Measurements from ENCODE around the gene TRPC3.

The TRPC3 gene

GRCh38 chr4:121973816-121974215 is 22.0 kb upstream of the TRPC3 start:
- TF ChIP-seq POLR2AphosphoS5 (IDR thresholded peaks at IDR 0.05; ENCODE audit: low read depth) (no peak), REST (IDR thresholded peaks at IDR 0.05; ENCODE audit: insufficient replicate concordance, low read depth) (no peak), GABPA (IDR thresholded peaks at IDR 0.05; ENCODE audit: low read depth) (no peak), SPI1 (IDR thresholded peaks at IDR 0.05; ENCODE audit: borderline replicate concordance, low read depth) (no peak), CTCF (IDR thresholded peaks at IDR 0.05; ENCODE audit: insufficient read depth, low read length) (no peak)
- peaks cover 2% of the 10 kb centered on the region for H3K27me3 ChIP-seq (ENCODE audit: insufficient read depth, poor library complexity, severe bottlenecking)
- no peak overlapping the region for H3K4me3 ChIP-seq (replicated peaks; ENCODE audit: insufficient read depth, low read length)
- DNase-seq (ENCODE audit: low read depth in 1 of 2, low spot score in 1 of 2), result no peak
- no peak overlapping the region for H3K27ac ChIP-seq (replicated peaks)

GRCh38 chr4:121968859-121969258 is 17.0 kb upstream of the TRPC3 start:
- Histone ChIP-seq H3K27ac (replicated peaks) (no peak overlapping the region), H3K27me3 (ENCODE audit: insufficient read depth, poor library complexity, severe bottlenecking) (no peaks in the 10 kb centered on the region), H3K4me3 (replicated peaks; ENCODE audit: insufficient read depth, low read length) (no peak overlapping the region)
- TF ChIP-seq SPI1 (IDR thresholded peaks at IDR 0.05; ENCODE audit: borderline replicate concordance, low read depth), result no peak
- no peak for TF ChIP-seq CTCF (IDR thresholded peaks at IDR 0.05; ENCODE audit: insufficient read depth, low read length)
- no peak for TF ChIP-seq REST (IDR thresholded peaks at IDR 0.05; ENCODE audit: insufficient replicate concordance, low read depth)
- no peak for TF ChIP-seq GABPA (IDR thresholded peaks at IDR 0.05; ENCODE audit: low read depth)
- no peak for TF ChIP-seq POLR2AphosphoS5 (IDR thresholded peaks at IDR 0.05; ENCODE audit: low read depth)
- no peak for DNase-seq (ENCODE audit: low read depth in 1 of 2, low spot score in 1 of 2)

GRCh38 chr4:121964958-121965357 is 13.1 kb upstream of the TRPC3 start:
- Histone ChIP-seq H3K27me3 (ENCODE audit: insufficient read depth, poor library complexity, severe bottlenecking) (no peaks in the 10 kb centered on the region), H3K4me3 (replicated peaks; ENCODE audit: insufficient read depth, low read length) (no peak overlapping the region), H3K27ac (replicated peaks) (no peak overlapping the region)
- DNase-seq (ENCODE audit: low read depth in 1 of 2, low spot score in 1 of 2), result no peak
- TF ChIP-seq SPI1 (IDR thresholded peaks at IDR 0.05; ENCODE audit: borderline replicate concordance, low read depth), result no peak

GRCh38 chr4:121960818-121961217 is 9.0 kb upstream of the TRPC3 start:
- TF ChIP-seq CTCF (IDR thresholded peaks at IDR 0.05; ENCODE audit: insufficient read depth, low read length), result no peak
- no peak for TF ChIP-seq POLR2AphosphoS5 (IDR thresholded peaks at IDR 0.05; ENCODE audit: low read depth)
- no peak for TF ChIP-seq SPI1 (IDR thresholded peaks at IDR 0.05; ENCODE audit: borderline replicate concordance, low read depth)
- no peak for TF ChIP-seq GABPA (IDR thresholded peaks at IDR 0.05; ENCODE audit: low read depth)
- TF ChIP-seq REST (IDR thresholded peaks at IDR 0.05; ENCODE audit: insufficient replicate concordance, low read depth), result no peak
- H3K4me3 ChIP-seq (replicated peaks; ENCODE audit: insufficient read depth, low read length), result no peak overlapping the region
- no peaks in the 10 kb centered on the region for H3K27me3 ChIP-seq (ENCODE audit: insufficient read depth, poor library complexity, severe bottlenecking)
- H3K27ac ChIP-seq (replicated peaks), result no peak overlapping the region
- no peak for DNase-seq (ENCODE audit: low read depth in 1 of 2, low spot score in 1 of 2)

All from HL-60 (cell line).